AG04450 (cell line): Measurements from ENCODE around the gene VIPR2. TPM values are rescaled to one million over a fixed set of nuclear protein-coding genes. Genes with fewer than 3 reads are reported as not detected.
"Not testable (repeated sequence)": the region's sequence is repeated elsewhere in the genome, so short reads cannot be mapped to it uniquely, and the experiment has no call there.

ENCODE experiments used
- CTCF ChIA-PET: fragments of 300-600, 350-600 bp; formaldehyde crosslinking; extraction: SDS; loops from one replicate; lab custom pipeline; 2022; ENCODE audit warnings: antibody characterized with exemption, inconsistent platforms; lab: Charles Lee
- POLR2A ChIA-PET: fragments of 350-600 bp; formaldehyde crosslinking; extraction: SDS; loops from one replicate; lab custom pipeline; 2021; ENCODE audit warnings: antibody characterized with exemption, inconsistent platforms; lab: Yijun Ruan, JAX
- DNase-seq: peaks from one replicate; pipeline ENCODE4 v3.0.0-alpha.2; 2011; ENCODE audit warnings: low read depth, low spot score
- H3K27ac ChIP-seq: one replicate; pipeline ENCODE4 v1.5.1; 2012; ENCODE audit warnings: low read depth, low read length, control low read depth
- H3K27me3 ChIP-seq: one replicate; pipeline ENCODE4 v1.6.0; 2012; ENCODE audit warnings: low read length; ENCODE audit not compliant: control insufficient read depth, insufficient read depth
- H3K4me3 ChIP-seq: 2 replicates; pipeline ENCODE4 v1.5.1; 2011; ENCODE audit warnings: mild to moderate bottlenecking, low read depth, low read length, control low read depth
- H3K9me3 ChIP-seq: 2 replicates; pipeline ENCODE4 v1.5.1; 2012; ENCODE audit warnings: low read length; ENCODE audit not compliant: control insufficient read depth, insufficient read depth
- CTCF ChIP-seq: IDR thresholded peaks from 2 replicates; pipeline ENCODE4 v1.5.1; 2011; ENCODE audit warnings: low read depth, low read length, control low read depth, inconsistent platforms
- polyA plus RNA-seq: library from polyadenylated mRNA; depleted of rRNA; stranded (reverse); fragments of >200 nt; gene quantifications from 2 replicates; pipeline ENCODE4 v1.2.3, GENCODE V29; 2011

Gene VIPR2
- polyA plus RNA-seq, 1 experiment, result not detected

GRCh38 chr7:159138508-159138907, 6.2 kb downstream of the VIPR2 start:
- Histone ChIP-seq H3K4me3 (no peak overlapping the region), H3K27me3 (no peaks in the 10 kb centered on the region), H3K27ac (no peak overlapping the region), H3K9me3 (peaks cover 53% of the 10 kb centered on the region)
- DNase-seq, result no peak
- POLR2A ChIA-PET, result no interaction called here
- CTCF ChIA-PET, result no interaction called here
- no peak for TF ChIP-seq CTCF

- CTCF ChIA-PET, result no interaction called here
- Histone ChIP-seq H3K9me3 (peaks cover 53% of the 10 kb centered on the region), H3K27me3 (no peaks in the 10 kb centered on the region), H3K4me3 (no peak overlapping the region), H3K27ac (no peak overlapping the region)
- DNase-seq, result no peak
- no peak for TF ChIP-seq CTCF
- POLR2A ChIA-PET, result no interaction called here
Measured at GRCh38 chr7:159137906-159138305, 6.8 kb downstream of the VIPR2 start.

- no peak for DNase-seq
- Histone ChIP-seq H3K9me3 (peaks cover 53% of the 10 kb centered on the region), H3K4me3 (no peak overlapping the region), H3K27me3 (no peaks in the 10 kb centered on the region), H3K27ac (no peak overlapping the region)
- CTCF ChIA-PET, result no interaction called here
- POLR2A ChIA-PET, result no interaction called here
- TF ChIP-seq CTCF, result no peak
Measured at GRCh38 chr7:159136846-159137245, 7.8 kb downstream of the VIPR2 start.

GRCh38 chr7:159136442-159136841, 8.2 kb downstream of the VIPR2 start:
- Histone ChIP-seq H3K4me3 (no peak overlapping the region), H3K9me3 (peaks cover 53% of the 10 kb centered on the region), H3K27ac (no peak overlapping the region), H3K27me3 (no peaks in the 10 kb centered on the region)
- DNase-seq, result no peak
- ChIA-PET CTCF (no interaction called here), POLR2A (no interaction called here)
- TF ChIP-seq CTCF, result no peak

- H3K9me3 ChIP-seq, result peaks cover 53% of the 10 kb centered on the region
- no peak overlapping the region for H3K27ac ChIP-seq
- no peak for DNase-seq
- ChIA-PET CTCF (no interaction called here), POLR2A (no interaction called here)
- H3K27me3 ChIP-seq, result no peaks in the 10 kb centered on the region
- H3K4me3 ChIP-seq, result no peak overlapping the region
- TF ChIP-seq CTCF, result no peak
Measured at GRCh38 chr7:159136013-159136412, 8.7 kb downstream of the VIPR2 start.

GRCh38 chr7:159132670-159133443, 11.8 kb downstream of the VIPR2 start:
- H3K27me3 ChIP-seq, CTCF ChIA-PET, H3K27ac ChIP-seq, DNase-seq, POLR2A ChIA-PET, H3K4me3 ChIP-seq: not testable (repeated sequence)
- H3K9me3 ChIP-seq, result peaks cover 46% of the 10 kb centered on the region
